Mesenchymal stem cell (in vitro differentiated cells and primary cell): ENCODE measurements around the gene MEAF6.
"Not testable (repeated sequence)": the region's sequence is repeated elsewhere in the genome, so short reads cannot be mapped to it uniquely, and the experiment has no call there.

ENCODE experiments used
- DNase-seq: peaks from one replicate; pipeline ENCODE4 v3.0.0-alpha.2; 2013
- H2AFZ ChIP-seq: one replicate; pipeline ENCODE4 v1.6.1; 2013; ENCODE audit warnings: low read depth, mild to moderate bottlenecking, control low read depth, inconsistent platforms, low read length, moderate library complexity
- H2AK5ac ChIP-seq: 2 replicates; pipeline ENCODE4 v1.6.1; 2013; ENCODE audit warnings: low read length, moderate library complexity, mild to moderate bottlenecking, inconsistent platforms; ENCODE audit not compliant: severe bottlenecking
- H2BK120ac ChIP-seq: one replicate; pipeline ENCODE4 v1.6.1; 2013; ENCODE audit warnings: low read depth, mild to moderate bottlenecking, inconsistent platforms, low read length, moderate library complexity
- H2BK12ac ChIP-seq, 2 experiments: one replicate each; pipeline ENCODE4 v1.6.1; 2013; ENCODE audit warnings: inconsistent platforms in 2 of 2, low read length in 2 of 2, mild to moderate bottlenecking in 2 of 2, moderate library complexity in 2 of 2, control low read depth in 1 of 2
- H2BK15ac ChIP-seq: one replicate; pipeline ENCODE4 v1.6.1; 2013; ENCODE audit warnings: mild to moderate bottlenecking, low read depth, inconsistent platforms; ENCODE audit not compliant: poor library complexity, severe bottlenecking
- H2BK5ac ChIP-seq: 2 replicates; pipeline ENCODE4 v1.6.1; 2013; ENCODE audit warnings: low read depth, mild to moderate bottlenecking, low read length, control low read depth, inconsistent platforms; ENCODE audit not compliant: poor library complexity, severe bottlenecking
- H3K14ac ChIP-seq, 2 experiments: one replicate each; pipeline ENCODE4 v1.6.1; 2013; ENCODE audit warnings: inconsistent platforms in 2 of 2, low read length in 2 of 2, control low read depth in 1 of 2, mild to moderate bottlenecking in 1 of 2, moderate library complexity in 1 of 2
- H3K18ac ChIP-seq, 2 experiments: one replicate each; pipeline ENCODE4 v1.6.1; 2013; ENCODE audit warnings: inconsistent platforms in 2 of 2, low read length in 2 of 2, control low read depth in 1 of 2, low read depth in 1 of 2, mild to moderate bottlenecking in 1 of 2
- H3K23ac ChIP-seq, 2 experiments: one replicate each; pipeline ENCODE4 v1.6.1; 2013; ENCODE audit warnings: inconsistent platforms in 2 of 2, low read length in 2 of 2, mild to moderate bottlenecking in 2 of 2, moderate library complexity in 2 of 2, control low read depth in 1 of 2
- H3K27ac ChIP-seq: 2 replicates; pipeline ENCODE4 v1.5.1; 2013; ENCODE audit warnings: mild to moderate bottlenecking, moderate library complexity, low read length, control low read depth, inconsistent platforms; ENCODE audit not compliant: poor library complexity, severe bottlenecking
- H3K27me3 ChIP-seq, 2 experiments: 2 replicates each; pipeline versions ENCODE4 v1.6.1 to v1.7.0; 2013; ENCODE audit warnings: low read length in 2 of 2, mild to moderate bottlenecking in 2 of 2, moderate library complexity in 2 of 2, control low read depth in 1 of 2, inconsistent platforms in 1 of 2; ENCODE audit not compliant: control insufficient read depth in 1 of 2, insufficient read depth in 1 of 2
- H3K36me3 ChIP-seq, 2 experiments: 2 replicates each; pipeline versions ENCODE4 v1.6.1 to v1.7.0; 2013; ENCODE audit warnings: low read length in 2 of 2, control low read depth in 1 of 2, inconsistent platforms in 1 of 2, low read depth in 1 of 2, mild to moderate bottlenecking in 1 of 2; ENCODE audit not compliant: insufficient read depth in 2 of 2, control insufficient read depth in 1 of 2
- H3K4ac ChIP-seq, 2 experiments: one replicate each; pipeline ENCODE4 v1.6.1; 2013; ENCODE audit warnings: inconsistent platforms in 2 of 2, low read length in 2 of 2, mild to moderate bottlenecking in 2 of 2, moderate library complexity in 2 of 2, control low read depth in 1 of 2, low read depth in 1 of 2
- H3K4me1 ChIP-seq: 2 replicates; pipeline ENCODE4 v1.6.1; 2013; ENCODE audit warnings: low read depth, low read length, control low read depth; ENCODE audit not compliant: control insufficient read depth, insufficient read depth
- H3K4me2 ChIP-seq: 2 replicates; pipeline ENCODE4 v1.6.1; 2013; ENCODE audit warnings: low read length, mild to moderate bottlenecking, inconsistent platforms; ENCODE audit not compliant: poor library complexity, severe bottlenecking
- H3K4me3 ChIP-seq, 2 experiments: 2 replicates each; pipeline versions ENCODE4 v1.5.1 to v1.7.0; 2013; ENCODE audit warnings: low read length in 2 of 2, mild to moderate bottlenecking in 2 of 2, control low read depth in 1 of 2, low read depth in 1 of 2; ENCODE audit not compliant: insufficient read depth in 1 of 2
- H3K79me1 ChIP-seq: replicated peaks from 2 replicates; pipeline ENCODE4 v1.6.1; 2013; ENCODE audit warnings: mild to moderate bottlenecking, control low read depth, low read length, inconsistent platforms; ENCODE audit not compliant: poor library complexity, severe bottlenecking
- H3K9ac ChIP-seq: 2 replicates; pipeline ENCODE4 v1.7.0; 2013; ENCODE audit warnings: mild to moderate bottlenecking, low read length, moderate library complexity
- H3K9me3 ChIP-seq: 2 replicates; pipeline ENCODE4 v1.7.0; 2013; ENCODE audit warnings: mild to moderate bottlenecking, low read length; ENCODE audit not compliant: control insufficient read depth
- H4K8ac ChIP-seq: one replicate; pipeline ENCODE4 v1.6.1; 2013; ENCODE audit warnings: inconsistent platforms, mild to moderate bottlenecking, low read length, moderate library complexity
- H4K91ac ChIP-seq: one replicate; pipeline ENCODE4 v1.6.1; 2013; ENCODE audit warnings: mild to moderate bottlenecking, low read length, inconsistent platforms
- WGBS: methylation state at CpG from one replicate; pipeline ENCODE4 v1.1.7; 2013; ENCODE audit warnings: mixed read lengths; 5-methylcytosine and 5-hydroxymethylcytosine counted together

Gene MEAF6

DNA sequence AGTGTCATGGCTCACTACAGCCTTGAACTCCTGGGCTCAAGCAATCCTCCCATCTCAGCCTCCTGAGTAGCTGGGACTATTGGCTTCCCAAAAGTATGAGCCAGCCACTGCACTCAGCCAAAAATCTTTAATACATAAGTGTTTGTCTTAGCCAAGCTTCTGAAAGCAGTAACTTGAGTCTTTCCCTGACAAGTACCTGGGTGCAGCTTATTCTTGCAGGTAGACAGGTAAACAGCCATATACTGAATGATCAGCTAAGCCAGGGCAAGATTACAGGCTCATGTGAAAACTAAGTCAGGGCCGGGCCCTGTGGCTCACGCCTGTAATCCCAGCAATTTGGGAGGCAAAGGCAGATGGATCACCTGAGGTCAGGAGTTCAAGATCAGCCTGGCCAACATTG lies 7.8 kb downstream of the MEAF6 start:
- no peak overlapping the region for H4K8ac ChIP-seq
- no peaks in the 10 kb centered on the region for H3K4me1 ChIP-seq
- H3K4me2 ChIP-seq: no peak overlapping the region
- H3K14ac ChIP-seq: no peak overlapping the region
- peaks cover 32 to 80% of the 10 kb centered on the region in 2 experiments for H3K36me3 ChIP-seq
- H2BK5ac ChIP-seq: no peak overlapping the region
- peaks cover 28% of the 10 kb centered on the region for H3K79me1 ChIP-seq
- no peak overlapping the region for H3K27ac ChIP-seq
- H3K9me3 ChIP-seq: no peaks in the 10 kb centered on the region
- H3K27me3 ChIP-seq: no peaks in the 10 kb centered on the region
- no peak overlapping the region for H3K18ac ChIP-seq
- no peak overlapping the region for H2BK120ac ChIP-seq
- H3K9ac ChIP-seq: no peak overlapping the region
- no peak overlapping the region for H4K91ac ChIP-seq
- no peak overlapping the region for H2AFZ ChIP-seq
- H3K4ac ChIP-seq: no peak overlapping the region
- no peak overlapping the region for H2AK5ac ChIP-seq
- no peak overlapping the region for H2BK15ac ChIP-seq
- no peak overlapping the region for H3K4me3 ChIP-seq
- no peak overlapping the region for H2BK12ac ChIP-seq
- 100% methylated on average over 2 of the region's 2 CpGs for WGBS
- DNase-seq: no peak
- H3K23ac ChIP-seq: no peak overlapping the region

DNA sequence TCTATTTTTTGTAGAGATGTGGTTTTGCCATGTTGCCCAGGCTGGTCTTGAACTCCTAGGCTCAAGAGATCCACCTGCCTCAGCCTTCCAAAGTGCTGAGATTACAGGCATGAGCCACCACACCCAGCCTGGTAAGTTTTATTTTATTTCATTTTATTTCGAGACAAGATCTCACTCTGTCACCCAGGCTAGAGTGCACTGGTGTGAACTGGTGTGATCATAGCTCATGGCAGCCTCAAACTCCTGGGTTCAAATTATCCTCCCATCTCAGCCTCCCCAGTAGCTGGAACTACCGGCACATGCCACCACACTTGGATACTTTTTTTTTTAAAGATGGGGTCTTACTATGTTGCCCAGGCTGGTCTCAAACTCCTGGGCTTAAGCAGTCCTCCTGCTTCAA lies 11.8 kb downstream of the MEAF6 start:
- H3K36me3 ChIP-seq: peaks cover 34 to 81% of the 10 kb centered on the region in 2 experiments
- not testable (repeated sequence) for H3K4me3 ChIP-seq, H3K9ac ChIP-seq, DNase-seq, H2BK120ac ChIP-seq, H4K8ac ChIP-seq, H4K91ac ChIP-seq, H2AK5ac ChIP-seq, H2BK5ac ChIP-seq, H3K23ac ChIP-seq, H2BK12ac ChIP-seq, H3K18ac ChIP-seq, H2AFZ ChIP-seq, H3K9me3 ChIP-seq, H2BK15ac ChIP-seq, H3K4me1 ChIP-seq, H3K4ac ChIP-seq, H3K27me3 ChIP-seq, H3K27ac ChIP-seq, H3K14ac ChIP-seq, H3K4me2 ChIP-seq
- peaks cover 36% of the 10 kb centered on the region for H3K79me1 ChIP-seq
- whole genome bisulfite sequencing: 100% methylated on average over 2 of the region's 2 CpGs

DNA sequence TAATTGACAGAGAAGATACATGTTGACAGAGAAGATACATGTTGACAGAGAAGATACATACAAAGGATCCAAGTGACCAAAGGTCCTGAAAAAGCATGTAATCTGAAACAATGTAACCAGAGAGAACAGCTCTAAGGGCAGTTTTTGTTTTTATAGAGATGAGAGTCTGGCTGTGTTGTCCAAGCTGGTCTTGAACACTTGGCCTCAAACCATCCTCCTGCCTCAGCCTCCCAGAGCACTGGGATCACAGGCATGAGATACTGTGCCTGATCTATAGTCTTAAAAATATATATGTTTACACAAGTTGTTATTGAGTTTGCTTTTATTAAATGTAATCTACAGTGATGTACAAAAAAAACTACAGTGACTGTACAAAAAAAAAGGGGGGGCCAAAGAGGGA lies 12.5 kb downstream of the MEAF6 start:
- Histone ChIP-seq H3K9ac (no peak overlapping the region), H2BK12ac (no peak overlapping the region), H3K4me2 (no peak overlapping the region), H3K4ac (no peak overlapping the region), H3K27ac (no peak overlapping the region), H2BK5ac (no peak overlapping the region), H2AK5ac (no peak overlapping the region), H3K27me3 (no peaks in the 10 kb centered on the region), H3K14ac (no peak overlapping the region), H2AFZ (no peak overlapping the region), H3K36me3 (peaks cover 37 to 77% of the 10 kb centered on the region in 2 experiments), H3K79me1 (peaks cover 35% of the 10 kb centered on the region), H3K18ac (no peak overlapping the region), H4K91ac (no peak overlapping the region), H3K23ac (no peak overlapping the region), H4K8ac (no peak overlapping the region), H2BK15ac (no peak overlapping the region), H3K9me3 (no peaks in the 10 kb centered on the region), H2BK120ac (no peak overlapping the region), H3K4me1 (peaks cover 6% of the 10 kb centered on the region), H3K4me3 (no peak overlapping the region)
- DNase-seq: no peak

DNA sequence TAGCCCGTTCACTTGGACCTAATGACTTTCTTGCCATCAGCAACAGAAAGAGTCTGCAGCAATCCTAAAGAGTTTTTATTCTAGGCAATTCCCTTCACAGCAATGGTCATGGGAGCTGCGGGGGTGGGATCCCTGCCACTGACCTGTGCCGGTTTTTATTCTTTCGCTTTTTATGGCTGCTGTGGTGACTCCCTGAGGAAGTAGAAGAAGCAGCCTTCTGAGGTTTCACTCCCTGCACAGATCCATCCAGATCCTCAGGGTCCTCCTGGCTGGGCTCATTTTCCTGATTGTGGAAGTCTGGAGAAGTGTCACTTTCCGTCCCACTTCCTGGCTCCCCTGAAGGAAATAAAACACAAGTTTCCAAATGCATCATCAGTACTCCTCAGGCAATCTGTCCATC lies 12.9 kb downstream of the MEAF6 start:
- H3K9me3 ChIP-seq: no peaks in the 10 kb centered on the region
- no peak overlapping the region for H3K27ac ChIP-seq
- no peak overlapping the region for H3K9ac ChIP-seq
- H2AFZ ChIP-seq: no peak overlapping the region
- no peak overlapping the region for H3K18ac ChIP-seq
- no peak overlapping the region for H2BK15ac ChIP-seq
- DNase-seq: no peak
- no peak overlapping the region for H3K4me3 ChIP-seq
- peaks cover 34 to 75% of the 10 kb centered on the region in 2 experiments for H3K36me3 ChIP-seq
- no peak overlapping the region for H3K14ac ChIP-seq
- no peak overlapping the region for H3K4me2 ChIP-seq
- no peak overlapping the region for H3K4ac ChIP-seq
- peaks cover 32% of the 10 kb centered on the region for H3K79me1 ChIP-seq
- WGBS: 88% methylated on average over 4 of the region's 5 CpGs
- H3K27me3 ChIP-seq: no peaks in the 10 kb centered on the region
- no peak overlapping the region for H2BK12ac ChIP-seq
- H2AK5ac ChIP-seq: no peak overlapping the region
- no peak overlapping the region for H3K23ac ChIP-seq
- peaks cover 6% of the 10 kb centered on the region for H3K4me1 ChIP-seq
- H2BK5ac ChIP-seq: no peak overlapping the region
- no peak overlapping the region for H2BK120ac ChIP-seq
- H4K8ac ChIP-seq: no peak overlapping the region
- H4K91ac ChIP-seq: no peak overlapping the region
